Measurements from ENCODE around the gene OR2B6.
"Not testable (repeated sequence)": the region's sequence is repeated elsewhere in the genome, so short reads cannot be mapped to it uniquely, and the experiment has no call there.

OR2B6 gene

DNA sequence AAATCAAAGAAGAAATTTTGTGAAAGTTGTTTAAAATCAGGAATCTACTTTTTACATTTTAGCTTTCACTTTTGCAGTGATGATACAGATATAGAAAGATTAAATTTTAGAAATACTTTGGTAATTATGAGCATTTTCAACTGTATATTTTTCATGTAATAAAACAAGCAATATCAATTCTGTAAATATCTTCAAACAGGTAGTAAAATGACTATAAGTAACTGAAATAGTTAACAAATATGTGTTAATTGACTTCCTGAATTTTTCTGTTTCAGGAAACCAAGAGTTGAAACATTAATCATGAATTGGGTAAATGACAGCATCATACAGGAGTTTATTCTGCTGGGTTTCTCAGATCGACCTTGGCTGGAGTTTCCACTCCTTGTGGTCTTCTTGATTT is at the start of gene OR2B6:
Gene OR2B6 (plus strand): TSS at position 301 of the 400 bp plus-strand sequence. CDS start 0 bp downstream, at position 301.
- DNase-seq (ENCODE audit: low read depth) = no peak
- H3K4me3 ChIP-seq (replicated peaks; ENCODE audit: low read depth, low read length) = no peak within 1 kb of the TSS
- TF ChIP-seq, protein P1, sequence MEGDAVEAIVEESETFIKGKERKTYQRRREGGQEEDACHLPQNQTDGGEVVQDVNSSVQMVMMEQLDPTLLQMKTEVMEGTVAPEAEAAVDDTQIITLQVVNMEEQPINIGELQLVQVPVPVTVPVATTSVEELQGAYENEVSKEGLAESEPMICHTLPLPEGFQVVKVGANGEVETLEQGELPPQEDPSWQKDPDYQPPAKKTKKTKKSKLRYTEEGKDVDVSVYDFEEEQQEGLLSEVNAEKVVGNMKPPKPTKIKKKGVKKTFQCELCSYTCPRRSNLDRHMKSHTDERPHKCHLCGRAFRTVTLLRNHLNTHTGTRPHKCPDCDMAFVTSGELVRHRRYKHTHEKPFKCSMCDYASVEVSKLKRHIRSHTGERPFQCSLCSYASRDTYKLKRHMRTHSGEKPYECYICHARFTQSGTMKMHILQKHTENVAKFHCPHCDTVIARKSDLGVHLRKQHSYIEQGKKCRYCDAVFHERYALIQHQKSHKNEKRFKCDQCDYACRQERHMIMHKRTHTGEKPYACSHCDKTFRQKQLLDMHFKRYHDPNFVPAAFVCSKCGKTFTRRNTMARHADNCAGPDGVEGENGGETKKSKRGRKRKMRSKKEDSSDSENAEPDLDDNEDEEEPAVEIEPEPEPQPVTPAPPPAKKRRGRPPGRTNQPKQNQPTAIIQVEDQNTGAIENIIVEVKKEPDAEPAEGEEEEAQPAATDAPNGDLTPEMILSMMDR (IDR thresholded peaks at IDR 0.05; ENCODE audit: low read length, missing control alignments) = no peak

DNA sequence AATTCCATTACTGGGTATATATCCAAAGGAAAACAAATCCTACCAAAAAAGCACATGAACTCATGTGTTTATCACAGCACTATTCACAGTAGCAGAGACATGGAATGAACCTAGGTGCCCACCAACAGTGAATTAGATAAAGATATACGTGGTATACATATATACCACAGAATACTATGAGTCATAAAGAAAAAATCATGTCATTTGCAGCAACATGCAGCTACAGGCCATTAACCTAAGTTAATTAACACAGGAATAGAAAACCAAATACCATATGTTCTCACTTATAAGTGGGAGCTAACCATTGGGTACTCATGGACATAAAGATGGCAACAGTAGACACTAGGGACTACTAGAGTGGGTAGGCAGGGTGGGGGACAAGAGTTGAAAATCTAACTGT is 49.0 kb upstream of the OR2B6 start:
- DNase-seq (ENCODE audit: low read depth) = no peak

DNA sequence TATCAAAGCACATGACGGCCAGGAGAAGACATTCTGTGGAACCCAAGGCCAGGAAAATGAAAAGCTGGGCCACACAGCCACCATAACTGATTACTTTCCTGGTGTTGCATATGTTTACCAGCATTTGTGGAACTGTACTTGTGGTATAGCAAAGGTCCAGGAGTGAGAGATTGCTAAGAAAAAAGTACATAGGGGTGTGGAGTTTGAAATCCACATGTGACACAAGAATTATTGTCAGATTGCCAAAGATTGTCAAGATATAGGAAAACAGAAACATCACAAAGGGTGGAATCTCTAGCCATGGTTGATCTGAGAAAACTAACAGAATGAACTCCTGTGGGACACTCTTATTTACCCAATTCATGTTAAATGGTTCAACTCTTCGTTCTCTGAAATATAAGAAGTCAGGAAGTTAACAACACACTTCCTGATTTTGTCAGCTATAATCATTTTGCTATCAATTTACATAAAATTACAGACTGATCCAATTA is 45.0 kb upstream of the OR2B6 start, which contains the start of gene OR2B2:
Gene OR2B2 (minus strand): TSS at position 441 of the 491 bp plus-strand sequence. CDS start 77 bp downstream, at position 364.
- no peak within 1 kb of the TSS for H3K4me3 ChIP-seq (replicated peaks; ENCODE audit: low read depth, low read length)
- DNase-seq (ENCODE audit: low read depth) = no peak
- TF ChIP-seq, protein P1 (IDR thresholded peaks at IDR 0.05; ENCODE audit: low read length, missing control alignments) = no peak

More for the DNA sequence above, 49.0 kb upstream of the OR2B6 start:
- TF ChIP-seq, protein P1 (IDR thresholded peaks at IDR 0.05; ENCODE audit: low read length, missing control alignments) = no peak
- H3K4me3 ChIP-seq (replicated peaks; ENCODE audit: low read depth, low read length) = no peak overlapping the region

DNA sequence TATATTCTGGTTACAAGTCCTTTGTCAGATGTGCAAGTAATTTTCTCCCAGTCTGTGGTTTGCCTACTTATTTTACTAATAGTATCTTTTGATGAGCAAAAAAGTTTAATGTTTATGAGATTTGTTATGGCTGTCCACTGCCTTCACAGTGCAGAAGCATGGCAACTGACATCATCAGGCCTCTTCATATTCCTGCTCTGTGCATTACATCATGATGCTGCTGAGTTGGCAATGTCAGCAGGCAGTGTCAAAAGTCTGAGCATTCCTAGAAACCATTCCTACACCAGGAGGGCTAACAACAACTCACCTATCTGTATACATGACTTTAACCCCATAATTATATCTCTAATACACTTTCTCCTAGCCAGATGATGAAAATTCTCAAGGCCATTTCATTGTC is 34.1 kb upstream of the OR2B6 start:
- H3K4me3 ChIP-seq (replicated peaks; ENCODE audit: low read depth, low read length) = no peak overlapping the region
- TF ChIP-seq, protein P1 (IDR thresholded peaks at IDR 0.05; ENCODE audit: low read length, missing control alignments) = no peak
- DNase-seq (ENCODE audit: low read depth) = no peak

DNA sequence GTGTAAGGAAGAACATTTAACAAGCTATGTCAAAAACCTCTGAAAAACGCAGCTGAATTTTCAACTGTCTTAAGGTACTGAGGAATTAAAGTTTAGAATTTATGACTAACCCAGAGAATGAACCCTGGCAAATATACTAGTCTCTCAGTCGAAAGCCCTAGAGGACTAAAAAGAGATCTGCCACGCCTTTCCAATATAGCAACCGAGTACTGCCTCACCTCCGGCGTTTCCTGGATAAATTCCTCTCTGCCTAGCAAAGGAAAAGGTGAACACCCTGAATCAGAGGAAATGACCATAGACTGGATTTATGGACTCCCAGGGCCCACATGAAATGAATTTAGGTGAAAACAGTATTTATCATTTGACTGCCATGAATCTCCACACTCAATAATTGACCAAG is 32.9 kb upstream of the OR2B6 start:
- TF ChIP-seq, protein P1 (IDR thresholded peaks at IDR 0.05; ENCODE audit: low read length, missing control alignments) = no peak
- H3K4me3 ChIP-seq (replicated peaks; ENCODE audit: low read depth, low read length) = no peak overlapping the region

DNA sequence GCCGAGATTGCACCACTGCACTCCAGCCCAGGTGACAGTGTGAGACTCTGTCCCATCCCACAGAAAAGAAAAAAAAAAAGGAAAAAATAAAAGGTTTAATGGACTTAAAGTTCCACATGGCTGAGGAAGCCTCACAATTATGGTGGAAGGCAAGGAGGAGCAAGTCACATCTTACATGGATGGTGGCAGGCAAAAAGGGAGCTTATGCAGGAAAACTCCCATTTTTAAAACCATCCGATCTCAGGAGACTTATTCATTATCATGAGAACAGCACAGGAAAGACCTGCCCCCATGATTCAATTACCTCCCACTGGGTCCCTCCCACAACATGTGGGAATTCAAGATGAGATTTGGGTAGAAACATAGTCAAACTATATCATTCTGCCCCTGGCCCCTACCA is 29.0 kb upstream of the OR2B6 start:
- DNase-seq (ENCODE audit: low read depth); H3K4me3 ChIP-seq (replicated peaks; ENCODE audit: low read depth, low read length): not testable (repeated sequence)

More for the DNA sequence above, 32.9 kb upstream of the OR2B6 start:
- no peak for DNase-seq (ENCODE audit: low read depth)

DNA sequence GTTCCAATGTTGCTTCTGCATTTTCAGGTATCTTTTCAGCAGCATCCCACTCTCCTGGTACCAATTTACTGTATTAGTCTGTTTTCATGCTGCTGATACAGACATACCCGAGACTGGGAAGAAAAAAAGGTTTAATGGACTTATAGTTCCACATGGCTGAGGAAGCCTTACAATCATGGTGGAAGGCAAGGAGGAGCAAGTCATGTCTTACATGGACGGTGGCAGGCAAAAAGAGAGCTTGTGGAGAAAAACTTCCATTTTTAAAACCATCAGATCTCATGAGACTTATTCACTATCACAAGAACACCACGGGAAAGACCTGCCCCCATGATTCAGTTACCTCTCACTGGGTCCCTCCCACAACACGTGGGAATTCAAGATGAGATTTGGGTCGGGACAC is 27.1 kb upstream of the OR2B6 start:
- DNase-seq (ENCODE audit: low read depth); H3K4me3 ChIP-seq (replicated peaks; ENCODE audit: low read depth, low read length): not testable (repeated sequence)

DNA sequence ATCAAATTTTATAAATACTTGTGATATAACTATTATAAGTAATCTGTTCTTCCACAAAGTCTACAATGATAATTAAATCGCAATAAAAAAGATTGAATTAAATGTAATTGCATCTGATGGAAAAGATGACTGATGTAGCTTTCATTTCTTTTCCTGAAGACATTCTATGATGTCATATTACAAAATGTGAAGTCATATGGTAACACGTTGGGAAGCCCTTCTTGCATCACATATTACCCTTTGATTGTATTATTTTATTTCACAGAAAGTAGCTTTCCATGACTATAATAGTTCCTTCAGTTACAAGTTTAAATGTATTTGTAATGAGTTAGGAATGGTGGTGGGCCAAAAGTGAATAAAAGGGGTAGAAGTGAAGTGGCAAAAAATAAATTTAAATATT is 25.8 kb upstream of the OR2B6 start:
- no peak overlapping the region for H3K4me3 ChIP-seq (replicated peaks; ENCODE audit: low read depth, low read length)
- TF ChIP-seq, protein P1 (IDR thresholded peaks at IDR 0.05; ENCODE audit: low read length, missing control alignments) = no peak
- no peak for DNase-seq (ENCODE audit: low read depth)

Measured in fibroblast of pulmonary artery (primary cell).